ENCODE measurements around the gene OSBP2. TPM values are rescaled to one million over a fixed set of nuclear protein-coding genes. Genes with fewer than 3 reads are reported as not detected.

The OSBP2 gene
- total and polyA plus RNA-seq, 10 of the 15 experiments (the other 5 are each of a cell fraction or from before 2014, with no cell fraction given): 0.11 to 7.7 (median 3.6) TPM

GRCh38 chr22:30922151-30922611 lies 227.5 kb downstream of the OSBP2 start (continued):
- TF ChIP-seq CHD4 (IDR thresholded peaks at IDR 0.05) (no peak), PAX8 (IDR thresholded peaks at IDR 0.05) (no peak), JUNB (IDR thresholded peaks at IDR 0.05) (no peak), ZNF274 (IDR thresholded peaks at IDR 0.05; ENCODE audit: insufficient read depth, insufficient read length) (no peak), EZH2 (IDR thresholded peaks at IDR 0.05; ENCODE audit: borderline replicate concordance, control insufficient read depth, low read depth, low read length) (no peak), SIN3A (IDR thresholded peaks at IDR 0.05; ENCODE audit: low read depth, low read length) (no peak), CBFB (IDR thresholded peaks at IDR 0.05; ENCODE audit: low read depth) (no peak), KDM1A (IDR thresholded peaks at IDR 0.05; ENCODE audit: borderline replicate concordance) (no peak), ZNF217 (IDR thresholded peaks at IDR 0.05) (no peak), NR2C2 (IDR thresholded peaks at IDR 0.05; ENCODE audit: borderline replicate concordance, control insufficient read depth, insufficient read length, low read depth) (no peak), HDAC2 (IDR thresholded peaks at IDR 0.05) (no peak), NFIC (IDR thresholded peaks at IDR 0.05; ENCODE audit: low read depth, low read length) (no peak), MYC (IDR thresholded peaks at IDR 0.05; ENCODE audit: insufficient read depth, insufficient read length, insufficient replicate concordance, low read length, severe bottlenecking) (peak; percentile 74), POLR2A (IDR thresholded peaks at IDR 0.05; ENCODE audit: low read depth, low read length) (peak; percentile 79), JUND (IDR thresholded peaks at IDR 0.05; ENCODE audit: low read depth, low read length) (no peak), CHD2 (IDR thresholded peaks at IDR 0.05; ENCODE audit: borderline replicate concordance, low read depth, low read length) (peak; percentile 91), ZZZ3 (IDR thresholded peaks at IDR 0.05; ENCODE audit: control insufficient read depth, insufficient read length, low read depth) (no peak), PKNOX1 (IDR thresholded peaks at IDR 0.05) (no peak), TCF3 (IDR thresholded peaks at IDR 0.05; ENCODE audit: borderline replicate concordance, insufficient read depth, low read depth, low read length) (no peak), NRF1 (conservative IDR thresholded peaks at IDR 0.05; ENCODE audit: low read depth, low read length) (peak; percentile 73), ZBED1 (IDR thresholded peaks at IDR 0.05; ENCODE audit: borderline replicate concordance) (no peak), HSF1 (IDR thresholded peaks at IDR 0.05; ENCODE audit: low read depth, low read length) (no peak)
- TF ChIP-seq, protein P1, sequence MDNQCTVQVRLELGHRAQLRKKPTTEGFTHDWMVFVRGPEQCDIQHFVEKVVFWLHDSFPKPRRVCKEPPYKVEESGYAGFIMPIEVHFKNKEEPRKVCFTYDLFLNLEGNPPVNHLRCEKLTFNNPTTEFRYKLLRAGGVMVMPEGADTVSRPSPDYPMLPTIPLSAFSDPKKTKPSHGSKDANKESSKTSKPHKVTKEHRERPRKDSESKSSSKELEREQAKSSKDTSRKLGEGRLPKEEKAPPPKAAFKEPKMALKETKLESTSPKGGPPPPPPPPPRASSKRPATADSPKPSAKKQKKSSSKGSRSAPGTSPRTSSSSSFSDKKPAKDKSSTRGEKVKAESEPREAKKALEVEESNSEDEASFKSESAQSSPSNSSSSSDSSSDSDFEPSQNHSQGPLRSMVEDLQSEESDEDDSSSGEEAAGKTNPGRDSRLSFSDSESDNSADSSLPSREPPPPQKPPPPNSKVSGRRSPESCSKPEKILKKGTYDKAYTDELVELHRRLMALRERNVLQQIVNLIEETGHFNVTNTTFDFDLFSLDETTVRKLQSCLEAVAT (IDR thresholded peaks at IDR 0.05): peak; percentile 77; the same call in 1 of the 2 replicates
- TF ChIP-seq, protein P2, sequence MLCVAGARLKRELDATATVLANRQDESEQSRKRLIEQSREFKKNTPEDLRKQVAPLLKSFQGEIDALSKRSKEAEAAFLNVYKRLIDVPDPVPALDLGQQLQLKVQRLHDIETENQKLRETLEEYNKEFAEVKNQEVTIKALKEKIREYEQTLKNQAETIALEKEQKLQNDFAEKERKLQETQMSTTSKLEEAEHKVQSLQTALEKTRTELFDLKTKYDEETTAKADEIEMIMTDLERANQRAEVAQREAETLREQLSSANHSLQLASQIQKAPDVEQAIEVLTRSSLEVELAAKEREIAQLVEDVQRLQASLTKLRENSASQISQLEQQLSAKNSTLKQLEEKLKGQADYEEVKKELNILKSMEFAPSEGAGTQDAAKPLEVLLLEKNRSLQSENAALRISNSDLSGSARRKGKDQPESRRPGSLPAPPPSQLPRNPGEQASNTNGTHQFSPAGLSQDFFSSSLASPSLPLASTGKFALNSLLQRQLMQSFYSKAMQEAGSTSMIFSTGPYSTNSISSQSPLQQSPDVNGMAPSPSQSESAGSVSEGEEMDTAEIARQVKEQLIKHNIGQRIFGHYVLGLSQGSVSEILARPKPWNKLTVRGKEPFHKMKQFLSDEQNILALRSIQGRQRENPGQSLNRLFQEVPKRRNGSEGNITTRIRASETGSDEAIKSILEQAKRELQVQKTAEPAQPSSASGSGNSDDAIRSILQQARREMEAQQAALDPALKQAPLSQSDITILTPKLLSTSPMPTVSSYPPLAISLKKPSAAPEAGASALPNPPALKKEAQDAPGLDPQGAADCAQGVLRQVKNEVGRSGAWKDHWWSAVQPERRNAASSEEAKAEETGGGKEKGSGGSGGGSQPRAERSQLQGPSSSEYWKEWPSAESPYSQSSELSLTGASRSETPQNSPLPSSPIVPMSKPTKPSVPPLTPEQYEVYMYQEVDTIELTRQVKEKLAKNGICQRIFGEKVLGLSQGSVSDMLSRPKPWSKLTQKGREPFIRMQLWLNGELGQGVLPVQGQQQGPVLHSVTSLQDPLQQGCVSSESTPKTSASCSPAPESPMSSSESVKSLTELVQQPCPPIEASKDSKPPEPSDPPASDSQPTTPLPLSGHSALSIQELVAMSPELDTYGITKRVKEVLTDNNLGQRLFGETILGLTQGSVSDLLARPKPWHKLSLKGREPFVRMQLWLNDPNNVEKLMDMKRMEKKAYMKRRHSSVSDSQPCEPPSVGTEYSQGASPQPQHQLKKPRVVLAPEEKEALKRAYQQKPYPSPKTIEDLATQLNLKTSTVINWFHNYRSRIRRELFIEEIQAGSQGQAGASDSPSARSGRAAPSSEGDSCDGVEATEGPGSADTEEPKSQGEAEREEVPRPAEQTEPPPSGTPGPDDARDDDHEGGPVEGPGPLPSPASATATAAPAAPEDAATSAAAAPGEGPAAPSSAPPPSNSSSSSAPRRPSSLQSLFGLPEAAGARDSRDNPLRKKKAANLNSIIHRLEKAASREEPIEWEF (IDR thresholded peaks at IDR 0.05; ENCODE audit: insufficient replicate concordance, low read depth, low read length): no peak
